Duodenal mucosa (tissue), 2 donors: Measurements from ENCODE around the gene PEX11A.

Source experiments
- H3K27ac ChIP-seq: one replicate; pipeline ENCODE4 v1.7.0; 2013; ENCODE audit warnings: low read depth, low read length
- H3K27me3 ChIP-seq, 2 donors: one replicate each; pipeline ENCODE4 v1.7.0; 2013; ENCODE audit warnings: low read length in 2 of 2, control low read depth in 1 of 2; ENCODE audit not compliant: insufficient read depth in 2 of 2, control insufficient read depth in 1 of 2
- H3K36me3 ChIP-seq, 2 donors: one replicate each; pipeline ENCODE4 v1.7.0; 2013; ENCODE audit warnings: low read length in 2 of 2, control low read depth in 1 of 2; ENCODE audit not compliant: insufficient read depth in 2 of 2, control insufficient read depth in 1 of 2
- H3K4me1 ChIP-seq, 2 donors: one replicate each; pipeline ENCODE4 v1.7.0; 2013; ENCODE audit warnings: low read length in 2 of 2, control low read depth in 1 of 2; ENCODE audit not compliant: insufficient read depth in 2 of 2, control insufficient read depth in 1 of 2
- H3K4me3 ChIP-seq, 2 donors: one replicate each; pipeline ENCODE4 v1.7.0; 2013; ENCODE audit warnings: low read length in 2 of 2, low read depth in 1 of 2
- H3K9ac ChIP-seq, 2 donors: one replicate each; pipeline ENCODE4 v1.7.0; 2013; ENCODE audit warnings: low read length in 2 of 2, low read depth in 1 of 2
- H3K9me3 ChIP-seq, 2 donors: one replicate each; pipeline ENCODE4 v1.7.0; 2013; ENCODE audit warnings: low read length in 2 of 2, control low read depth in 1 of 2; ENCODE audit not compliant: control insufficient read depth in 1 of 2

Gene PEX11A

DNA sequence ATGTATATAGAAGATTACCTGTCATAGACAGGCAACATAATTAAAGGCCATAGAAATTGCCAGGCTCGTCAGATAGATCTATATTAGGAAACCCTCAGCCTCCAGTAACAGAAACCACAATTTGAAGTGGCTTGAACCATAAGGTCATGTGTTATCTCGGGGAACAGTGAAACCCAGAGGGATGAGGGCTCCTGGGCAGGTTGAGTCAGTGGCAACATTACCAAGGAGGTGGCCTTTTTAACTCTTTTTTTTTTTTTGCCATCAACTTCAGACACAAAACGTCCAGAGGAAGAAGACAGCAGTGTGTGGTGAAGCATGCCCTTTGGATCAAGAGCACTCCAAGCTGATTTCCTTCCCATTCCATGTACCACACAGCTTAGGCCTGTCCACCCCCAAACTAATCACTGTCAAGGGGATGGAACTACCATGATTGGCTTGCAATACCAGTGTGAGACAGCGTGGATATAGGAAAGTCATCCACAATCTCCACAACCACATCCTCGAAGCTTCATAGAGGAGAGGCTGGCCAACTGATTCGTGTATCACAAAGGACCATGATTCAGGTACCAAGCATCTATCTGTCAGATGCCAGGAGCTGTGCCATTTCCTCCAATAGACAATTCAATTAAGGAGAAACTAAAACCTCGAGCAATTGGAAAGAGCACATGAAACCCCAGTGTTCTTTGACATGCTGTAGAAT is 34.3 kb downstream of the PEX11A start:
- H3K36me3 ChIP-seq = no peaks in the 10 kb centered on the region
- H3K27ac ChIP-seq = no peak overlapping the region
- H3K4me1 ChIP-seq = peaks cover 0 to 7% of the 10 kb centered on the region in 2 donors
- H3K9ac ChIP-seq = no peak overlapping the region
- no peaks in the 10 kb centered on the region for H3K9me3 ChIP-seq
- H3K4me3 ChIP-seq = no peak overlapping the region
- H3K27me3 ChIP-seq = peaks cover 11 to 25% of the 10 kb centered on the region in 2 donors

GRCh38 chr15:89654847-89655805 is 35.4 kb downstream of the PEX11A start, which contains the start of gene KIF7:
TSS of gene KIF7 (minus strand) at chr15:89655467. CDS start at chr15:89652930, 2,537 bp downstream.
- Histone ChIP-seq H3K36me3 (no peaks in the 10 kb centered on the region), H3K27ac (no peak within 1 kb of the TSS), H3K4me3 (peak within 1 kb of the TSS; percentile 61 to 66), H3K4me1 (peaks cover 0 to 7% of the 10 kb centered on the region in 2 donors), H3K9me3 (no peaks in the 10 kb centered on the region), H3K27me3 (peaks cover 11 to 25% of the 10 kb centered on the region in 2 donors), H3K9ac (peak within 1 kb of the TSS in 1 of 2 donors; percentile 32)

- no peaks in the 10 kb centered on the region for H3K36me3 ChIP-seq
- H3K9ac ChIP-seq = peak overlapping the region in 1 of 2 donors; percentile 32
- peak overlapping the region; percentile 61 to 66 for H3K4me3 ChIP-seq
Measured at GRCh38 chr15:89654301-89654761, 36.2 kb downstream of the PEX11A start.

DNA sequence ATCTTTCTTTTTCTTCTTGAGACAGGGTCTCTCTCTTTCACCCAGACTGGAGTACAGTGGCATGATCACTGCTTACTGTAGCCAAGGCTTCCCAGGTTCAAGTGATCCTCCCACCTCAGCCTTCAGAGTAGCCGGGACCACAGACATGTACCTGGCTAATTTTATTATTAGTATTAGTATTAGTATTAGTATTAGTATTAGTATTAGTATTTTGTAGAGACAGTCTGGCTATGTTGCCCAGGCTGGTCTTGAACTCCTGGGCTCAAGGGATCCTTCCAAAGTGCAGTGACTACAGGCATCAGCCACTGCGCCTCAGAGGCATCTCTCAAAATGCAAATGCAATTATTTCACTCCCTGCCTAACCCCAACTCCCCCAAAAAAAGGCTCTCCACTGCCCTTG is 37.0 kb downstream of the PEX11A start:
- H3K9ac ChIP-seq = no peak overlapping the region
- H3K27me3 ChIP-seq = peaks cover 11 to 25% of the 10 kb centered on the region in 2 donors
- no peak overlapping the region for H3K27ac ChIP-seq
- no peaks in the 10 kb centered on the region for H3K36me3 ChIP-seq
- peaks cover 0 to 7% of the 10 kb centered on the region in 2 donors for H3K4me1 ChIP-seq
- no peak overlapping the region for H3K4me3 ChIP-seq
- no peaks in the 10 kb centered on the region for H3K9me3 ChIP-seq

More at GRCh38 chr15:89654301-89654761, 36.2 kb downstream of the PEX11A start:
- H3K9me3 ChIP-seq = no peaks in the 10 kb centered on the region
- H3K4me1 ChIP-seq = peaks cover 0 to 7% of the 10 kb centered on the region in 2 donors
- H3K27me3 ChIP-seq = peaks cover 11 to 25% of the 10 kb centered on the region in 2 donors
- H3K27ac ChIP-seq = no peak overlapping the region

DNA sequence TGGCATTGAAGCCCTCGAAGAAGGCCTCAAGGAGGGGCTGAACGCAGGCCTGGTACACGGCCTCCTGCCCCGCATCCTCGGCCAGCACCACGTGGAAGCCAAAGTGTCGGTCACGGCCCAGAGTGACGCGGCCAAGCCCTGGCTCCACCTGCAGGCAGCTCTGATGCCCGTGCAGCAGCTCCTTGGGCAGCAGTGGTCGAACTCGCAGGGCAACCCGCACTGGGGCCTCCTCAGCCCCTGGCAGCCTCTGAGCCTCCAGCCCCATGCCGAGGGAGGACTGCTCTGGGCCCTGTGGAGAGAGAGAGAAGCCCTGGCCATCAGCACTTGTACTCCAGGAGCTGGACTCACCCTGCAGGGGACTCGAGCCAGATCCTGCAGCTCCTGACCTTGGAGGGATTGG is 37.9 kb downstream of the PEX11A start:
- H3K27me3 ChIP-seq = peaks cover 11 to 25% of the 10 kb centered on the region in 2 donors

DNA sequence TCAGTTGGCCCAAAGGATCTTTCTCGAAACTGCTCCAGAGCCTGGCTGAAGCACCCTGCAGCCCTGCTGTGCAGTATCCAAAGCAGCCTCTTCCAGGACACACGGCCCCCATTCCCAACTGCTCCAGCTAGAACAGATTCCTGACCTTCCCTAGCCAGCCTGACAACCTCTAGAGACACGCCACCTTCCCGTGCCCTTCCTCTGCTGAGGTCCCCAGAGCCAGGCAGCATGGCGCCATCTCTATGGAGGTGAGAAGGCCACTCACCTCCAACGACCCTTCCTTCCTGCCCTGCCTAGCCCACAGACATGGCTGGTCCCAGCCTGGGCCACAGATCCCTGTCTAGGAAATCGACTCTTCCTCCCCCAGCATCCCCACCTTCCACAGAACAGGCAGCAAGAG is 38.4 kb downstream of the PEX11A start:
- no peak overlapping the region for H3K9ac ChIP-seq
- H3K27me3 ChIP-seq = peaks cover 11 to 25% of the 10 kb centered on the region in 2 donors
- no peaks in the 10 kb centered on the region for H3K36me3 ChIP-seq

More for the DNA sequence above, 37.9 kb downstream of the PEX11A start:
- Histone ChIP-seq H3K4me3 (no peak overlapping the region), H3K36me3 (no peaks in the 10 kb centered on the region), H3K4me1 (peaks cover 0 to 7% of the 10 kb centered on the region in 2 donors), H3K9ac (no peak overlapping the region), H3K9me3 (no peaks in the 10 kb centered on the region), H3K27ac (no peak overlapping the region)

DNA sequence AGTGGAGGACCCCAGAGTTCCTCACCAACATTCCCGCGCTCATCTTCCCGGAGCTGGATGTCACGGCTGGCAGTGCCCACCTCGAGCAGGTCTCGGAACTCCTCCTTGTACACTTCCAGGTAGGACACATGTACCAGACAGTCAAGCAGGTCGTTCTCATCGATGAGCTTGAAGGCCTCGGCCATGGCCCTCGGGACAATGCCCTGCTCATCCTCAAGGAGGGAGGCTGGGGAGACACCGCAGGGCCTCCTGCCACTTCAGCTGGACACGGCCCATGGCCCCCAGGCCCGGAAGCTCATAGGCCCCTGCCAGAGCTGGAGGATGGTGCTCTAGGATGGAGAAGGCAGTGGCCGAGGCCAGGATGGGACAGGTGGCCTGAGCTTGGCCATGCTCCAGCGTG is 40.8 kb downstream of the PEX11A start:
- Histone ChIP-seq H3K4me1 (peaks cover 3 to 11% of the 10 kb centered on the region in 2 donors), H3K36me3 (no peaks in the 10 kb centered on the region), H3K4me3 (no peak overlapping the region), H3K27me3 (peaks cover 6% of the 10 kb centered on the region in 2 donors), H3K27ac (no peak overlapping the region), H3K9me3 (no peaks in the 10 kb centered on the region), H3K9ac (no peak overlapping the region)

More for the DNA sequence above, 38.4 kb downstream of the PEX11A start:
- H3K4me3 ChIP-seq = no peak overlapping the region
- no peak overlapping the region for H3K27ac ChIP-seq
- H3K9me3 ChIP-seq = no peaks in the 10 kb centered on the region
- peaks cover 2 to 11% of the 10 kb centered on the region in 2 donors for H3K4me1 ChIP-seq

- H3K9ac ChIP-seq = no peak overlapping the region
- H3K36me3 ChIP-seq = no peaks in the 10 kb centered on the region
- H3K27me3 ChIP-seq = no peaks in the 10 kb centered on the region
- H3K4me1 ChIP-seq = peaks cover 3 to 5% of the 10 kb centered on the region in 2 donors
- H3K4me3 ChIP-seq = no peak overlapping the region
- no peaks in the 10 kb centered on the region for H3K9me3 ChIP-seq
- H3K27ac ChIP-seq = no peak overlapping the region
Measured at GRCh38 chr15:89649013-89649625, 41.4 kb downstream of the PEX11A start.

DNA sequence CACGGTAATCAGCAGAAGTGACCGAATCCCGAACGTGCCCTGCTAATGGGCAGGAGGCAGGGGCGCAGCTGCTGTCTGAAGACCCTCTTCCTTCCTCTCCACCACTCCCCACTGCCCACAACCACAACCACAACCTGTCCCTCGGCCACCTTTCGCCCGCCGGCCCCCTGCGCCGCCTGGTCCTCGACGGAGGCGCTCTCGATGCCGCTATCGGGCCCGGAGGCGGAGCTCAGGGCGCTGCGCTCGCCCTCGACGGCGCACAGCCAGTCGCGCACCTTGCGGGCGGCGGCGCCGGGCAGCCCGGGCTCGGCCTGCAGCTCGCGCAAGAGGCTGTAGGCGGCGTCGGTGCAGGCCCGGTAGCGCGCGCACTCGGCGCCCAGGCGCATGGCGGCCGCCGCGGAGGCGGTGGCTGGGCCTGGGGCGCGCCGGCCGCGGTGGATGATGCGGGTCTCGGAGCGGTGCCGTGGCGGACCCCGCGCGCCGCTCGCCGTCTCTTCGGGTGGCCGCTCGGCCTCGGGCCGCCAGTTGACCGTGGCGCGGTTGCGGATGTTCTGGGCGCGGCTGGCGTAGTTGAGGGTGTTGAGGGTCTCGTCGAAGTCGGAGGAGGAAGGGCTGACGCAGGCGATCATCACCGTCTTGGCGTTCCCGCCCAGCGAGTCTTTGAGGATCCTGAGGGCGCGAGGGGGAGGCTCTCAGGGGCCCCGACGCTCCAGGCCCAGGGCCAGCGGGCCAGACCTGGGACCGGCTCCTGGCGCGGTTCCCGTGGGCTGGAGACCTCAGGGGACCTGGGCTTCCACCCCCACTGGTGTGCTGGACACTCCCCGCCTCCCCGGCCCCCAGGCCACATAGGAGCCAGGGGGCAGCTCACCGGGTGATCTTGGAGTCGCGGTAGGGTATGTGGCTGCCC is 42.2 kb downstream of the PEX11A start:
- Histone ChIP-seq H3K36me3 (no peaks in the 10 kb centered on the region), H3K27me3 (no peaks in the 10 kb centered on the region), H3K4me3 (no peak overlapping the region), H3K4me1 (peaks cover 3 to 5% of the 10 kb centered on the region in 2 donors), H3K9ac (no peak overlapping the region), H3K9me3 (no peaks in the 10 kb centered on the region), H3K27ac (no peak overlapping the region)
